Measurements from ENCODE around the gene PDCD7. TPM values are rescaled to one million over a fixed set of nuclear protein-coding genes. Genes with fewer than 3 reads are reported as not detected.
"Not testable (repeated sequence)": the region's sequence is repeated elsewhere in the genome, so short reads cannot be mapped to it uniquely, and the experiment has no call there.

The PDCD7 gene
- total RNA-seq, 2 experiments from 2014 or later = 16.6 to 24.8 TPM

DNA sequence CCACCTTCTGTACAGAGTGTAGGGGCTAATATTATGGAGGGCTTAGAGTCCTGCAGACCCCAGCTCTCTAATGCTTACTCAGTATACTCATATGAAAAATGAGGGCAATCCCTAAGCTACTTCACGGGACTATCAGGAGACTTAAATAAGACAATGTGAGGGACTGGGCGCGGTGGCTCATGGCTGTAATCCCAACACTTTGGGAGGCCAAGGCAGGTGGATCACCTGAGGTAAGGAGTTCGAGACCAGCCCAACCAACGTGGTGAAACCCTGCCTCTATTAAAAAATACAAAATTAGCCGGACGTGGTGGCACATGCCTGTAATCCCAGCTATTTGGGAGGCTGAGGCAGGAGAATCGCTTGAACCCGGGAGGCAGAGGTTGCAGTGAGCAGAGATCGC lies 33.8 kb downstream of the PDCD7 start:
- not testable (repeated sequence) for DNase-seq

DNA sequence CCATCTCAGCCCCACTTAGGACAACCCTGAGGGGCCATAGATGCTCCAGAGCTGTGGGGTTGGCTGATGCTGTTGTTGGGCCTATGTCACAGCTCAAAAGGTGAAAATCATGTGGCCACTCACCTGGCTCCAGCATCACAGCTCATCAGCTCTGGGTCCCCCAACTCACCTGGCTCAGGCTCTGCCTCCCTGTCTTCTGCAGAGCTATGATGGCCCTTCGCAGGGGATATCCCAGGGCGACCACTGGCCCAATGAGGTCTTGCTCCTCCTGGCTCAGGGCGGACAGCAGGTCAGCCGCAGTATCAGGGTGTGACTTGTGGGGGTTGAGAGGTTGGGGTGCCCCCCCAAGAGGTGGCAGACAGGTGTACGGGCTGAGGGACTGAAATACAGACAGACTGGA lies 34.3 kb downstream of the PDCD7 start:
- ChIA-PET CTCF (interaction anchor here (0.9 kb wide), 1 partner anchor 103 kb away, joined by 3 read pairs; no protein-coding TSS in a partner anchor), POLR2A (no interaction called here)
- Mint-ChIP-seq H3K36me3 (ENCODE audit: low read depth) (peaks cover 24% of the 10 kb centered on the region), H3K9me3 (ENCODE audit: low read depth) (no peaks in the 10 kb centered on the region), H3K4me3 (no peak overlapping the region), H3K27me3 (no peaks in the 10 kb centered on the region), H3K27ac (no peak overlapping the region), H3K4me1 (no peaks in the 10 kb centered on the region)
- DNase-seq (no peak), ATAC-seq (no peak)
- intact Hi-C loops (cut with DNase I, micrococcal nuclease) = no loop called here

More for the DNA sequence above, 33.8 kb downstream of the PDCD7 start:
- H3K4me1 Mint-ChIP-seq; H3K27ac Mint-ChIP-seq; H3K9me3 Mint-ChIP-seq (ENCODE audit: low read depth); H3K4me3 Mint-ChIP-seq; ATAC-seq; H3K27me3 Mint-ChIP-seq: not testable (repeated sequence)
- H3K36me3 Mint-ChIP-seq (ENCODE audit: low read depth) = peaks cover 24% of the 10 kb centered on the region
- intact Hi-C loops (cut with DNase I, micrococcal nuclease) = loop anchor here (5.0 kb wide), 2 partner anchors 48 to 368 kb away; no protein-coding TSS in a partner anchor
- ChIA-PET CTCF (interaction anchor here (0.6 to 1.6 kb wide), 3 partner anchors 29 to 426 kb away, joined by 3 to 4 read pairs (median 3); no protein-coding TSS in a partner anchor), POLR2A (interaction anchor here (0.5 kb wide), 1 partner anchor 205 kb away, joined by 4 read pairs; the partner anchor contains the start of gene RNU5B-1)

DNA sequence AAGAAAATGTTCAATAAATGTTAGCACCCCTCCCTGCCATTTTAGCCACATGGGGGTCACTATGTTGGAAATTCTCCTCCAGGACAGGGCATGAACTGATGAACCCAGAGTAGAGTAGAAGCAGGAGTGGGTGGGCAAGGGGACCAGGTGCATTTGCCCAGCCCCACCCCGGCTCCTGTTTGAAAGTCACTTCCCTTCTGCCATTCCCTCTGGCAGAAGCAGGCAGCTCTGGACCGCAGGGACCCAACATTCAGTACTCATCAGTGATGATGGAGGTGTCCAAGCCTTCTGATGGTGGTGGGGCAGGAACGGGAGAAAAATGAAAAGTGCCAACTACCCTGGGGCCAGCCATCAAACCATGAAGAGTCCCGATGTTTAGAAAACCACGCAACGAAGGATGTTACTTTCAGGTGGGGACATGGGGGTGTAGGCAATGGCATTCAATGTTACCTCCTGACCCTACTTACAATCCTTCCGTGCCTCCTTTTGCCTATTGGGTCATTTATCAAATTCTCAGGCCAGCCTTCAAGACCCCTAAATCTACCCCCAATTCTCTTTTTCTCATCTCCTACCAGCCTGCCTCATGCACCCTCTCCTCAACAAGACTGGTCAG lies 35.9 kb downstream of the PDCD7 start:
- CTCF ChIA-PET = no interaction called here
- H3K9me3 Mint-ChIP-seq (ENCODE audit: low read depth) = no peaks in the 10 kb centered on the region

DNA sequence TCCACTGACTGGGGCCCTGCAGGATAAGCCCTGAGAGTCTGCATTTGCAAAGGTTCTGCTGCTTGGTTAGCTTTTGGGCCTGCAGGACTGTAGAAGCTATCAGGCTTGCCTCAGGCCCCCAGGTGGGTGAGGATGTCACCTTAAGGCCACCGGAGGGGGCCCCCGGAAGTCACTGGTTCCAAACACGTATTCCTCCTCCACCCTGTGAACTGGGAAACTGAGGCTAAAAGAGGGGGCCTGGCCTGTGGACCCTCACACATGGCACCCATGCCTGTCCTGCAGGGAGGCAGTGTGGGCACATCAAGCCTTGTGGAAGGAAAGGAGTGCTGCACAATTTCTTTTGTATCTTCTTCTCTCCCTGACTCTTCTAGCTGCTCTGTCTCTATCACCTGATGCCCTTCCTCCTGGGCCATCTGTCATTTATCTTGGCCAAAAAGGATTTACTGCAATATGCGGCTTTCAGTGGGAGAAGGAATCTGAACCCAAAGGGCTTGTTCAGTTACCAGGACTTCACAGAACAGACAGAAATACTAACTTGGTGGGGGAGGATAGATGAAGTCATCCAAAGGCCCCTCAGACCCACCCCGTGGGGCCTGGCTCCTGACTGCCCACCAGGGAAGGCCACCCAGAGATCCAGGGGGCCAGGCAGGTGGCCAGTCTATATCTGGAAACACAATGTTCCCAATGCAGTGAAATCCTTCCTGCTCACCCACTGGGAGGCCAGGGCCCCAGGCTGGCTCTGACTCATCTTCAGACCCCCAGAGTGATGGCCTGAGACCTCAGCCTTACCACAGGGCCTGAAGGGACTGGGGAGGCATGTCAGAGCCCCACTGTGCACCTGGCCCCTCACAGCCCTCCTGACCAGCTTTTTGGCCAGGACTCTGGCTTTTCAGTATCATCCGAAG lies 36.9 kb downstream of the PDCD7 start:
- ATAC-seq (no peak), DNase-seq (no peak)
- no peaks in the 10 kb centered on the region for H3K4me1 Mint-ChIP-seq
- H3K4me3 Mint-ChIP-seq = no peak overlapping the region
- POLR2A ChIA-PET = no interaction called here
- CTCF ChIA-PET = interaction anchor here (1.1 kb wide), 1 partner anchor 14 kb away, joined by 4 read pairs; no protein-coding TSS in a partner anchor
- no peaks in the 10 kb centered on the region for H3K9me3 Mint-ChIP-seq (ENCODE audit: low read depth)
- intact Hi-C loops (cut with DNase I, micrococcal nuclease) = no loop called here
- H3K27me3 Mint-ChIP-seq = no peaks in the 10 kb centered on the region
- no peak overlapping the region for H3K27ac Mint-ChIP-seq
- H3K36me3 Mint-ChIP-seq (ENCODE audit: low read depth) = peaks cover 21% of the 10 kb centered on the region

More for the DNA sequence above, 35.9 kb downstream of the PDCD7 start:
- Mint-ChIP-seq H3K4me1 (no peaks in the 10 kb centered on the region), H3K36me3 (ENCODE audit: low read depth) (peaks cover 22% of the 10 kb centered on the region), H3K4me3 (no peak overlapping the region), H3K27me3 (no peaks in the 10 kb centered on the region), H3K27ac (no peak overlapping the region)
- POLR2A ChIA-PET = no interaction called here
- intact Hi-C loops (cut with DNase I, micrococcal nuclease) = no loop called here
- ATAC-seq (no peak), DNase-seq (no peak)

DNA sequence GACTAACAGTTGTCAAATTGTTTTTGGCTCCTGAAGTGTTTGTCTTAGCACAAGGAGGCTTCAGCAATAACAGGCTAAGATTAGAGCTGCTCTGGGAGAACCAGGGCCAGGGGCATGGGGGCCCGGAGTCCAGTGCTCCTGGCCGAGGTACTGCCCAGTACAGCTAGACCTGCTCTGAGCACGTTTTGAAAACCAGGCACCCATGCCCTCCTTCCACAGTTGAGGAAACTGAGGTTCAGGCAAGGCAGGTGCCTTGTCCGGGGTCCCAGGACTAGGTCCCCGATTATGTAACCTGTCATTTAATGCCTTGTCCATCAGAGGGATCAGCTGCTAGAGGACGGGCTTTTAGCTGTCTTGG lies 37.9 kb downstream of the PDCD7 start:
- ChIA-PET POLR2A (interaction anchor here (0.6 to 1.0 kb wide), 2 partner anchors 41 to 333 kb away, joined by 3 to 6 read pairs; no protein-coding TSS in a partner anchor), CTCF (interaction anchor here (0.9 to 1.1 kb wide), 2 partner anchors 13 to 75 kb away, joined by 3 to 4 read pairs; no protein-coding TSS in a partner anchor)
- Mint-ChIP-seq H3K4me3 (no peak overlapping the region), H3K9me3 (ENCODE audit: low read depth) (no peaks in the 10 kb centered on the region), H3K27me3 (no peaks in the 10 kb centered on the region), H3K27ac (no peak overlapping the region), H3K4me1 (no peaks in the 10 kb centered on the region), H3K36me3 (ENCODE audit: low read depth) (peaks cover 16% of the 10 kb centered on the region)
- ATAC-seq (no peak), DNase-seq (no peak)
- intact Hi-C loops (cut with DNase I, micrococcal nuclease) = no loop called here

DNA sequence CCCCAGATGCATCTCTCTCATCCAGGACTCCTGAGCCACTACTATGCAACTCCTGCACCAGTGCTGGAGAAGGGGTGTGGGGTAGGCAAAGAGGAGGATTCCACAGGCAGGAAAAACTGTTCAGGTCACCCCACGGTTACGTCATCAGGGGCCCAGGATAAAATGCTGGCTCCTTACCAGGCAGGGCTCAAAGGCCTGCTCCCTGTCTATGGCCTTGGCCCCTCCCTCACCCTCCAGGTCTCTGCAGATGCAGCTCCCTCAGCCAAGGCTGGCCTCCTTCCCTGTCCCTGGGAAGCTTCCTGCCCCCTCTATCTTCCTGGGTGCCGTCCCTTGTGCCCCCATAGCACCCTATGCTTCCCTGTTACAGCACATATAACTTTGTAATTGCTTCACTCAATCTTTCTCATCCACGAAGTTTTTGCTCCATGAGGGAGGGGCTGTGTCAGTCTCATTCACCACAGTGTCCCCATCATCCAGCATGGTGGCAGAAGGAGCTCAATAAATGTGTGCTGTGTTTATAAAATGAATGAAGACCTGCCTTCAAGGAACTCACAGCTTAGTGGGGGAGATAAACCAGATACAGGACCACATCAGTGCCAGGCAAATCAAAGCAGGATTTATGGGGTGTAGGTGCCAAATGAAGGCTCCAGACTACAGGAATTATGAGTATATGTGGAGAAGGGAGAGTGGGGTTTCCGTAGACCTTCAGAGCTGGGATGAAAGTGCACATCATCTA lies 38.4 kb downstream of the PDCD7 start:
- Mint-ChIP-seq H3K4me3 (no peak overlapping the region), H3K27me3 (no peaks in the 10 kb centered on the region), H3K4me1 (no peaks in the 10 kb centered on the region), H3K9me3 (ENCODE audit: low read depth) (no peaks in the 10 kb centered on the region), H3K27ac (no peak overlapping the region), H3K36me3 (ENCODE audit: low read depth) (peaks cover 13% of the 10 kb centered on the region)
- DNase-seq = no peak
- intact Hi-C loops (cut with DNase I, micrococcal nuclease) = no loop called here
- POLR2A ChIA-PET = interaction anchor here (0.6 to 1.0 kb wide), 2 partner anchors 40 to 333 kb away, joined by 3 to 6 read pairs; no protein-coding TSS in a partner anchor
- CTCF ChIA-PET = interaction anchor here (0.9 to 1.1 kb wide), 2 partner anchors 12 to 75 kb away, joined by 3 to 4 read pairs; no protein-coding TSS in a partner anchor
- no peak for ATAC-seq

DNA sequence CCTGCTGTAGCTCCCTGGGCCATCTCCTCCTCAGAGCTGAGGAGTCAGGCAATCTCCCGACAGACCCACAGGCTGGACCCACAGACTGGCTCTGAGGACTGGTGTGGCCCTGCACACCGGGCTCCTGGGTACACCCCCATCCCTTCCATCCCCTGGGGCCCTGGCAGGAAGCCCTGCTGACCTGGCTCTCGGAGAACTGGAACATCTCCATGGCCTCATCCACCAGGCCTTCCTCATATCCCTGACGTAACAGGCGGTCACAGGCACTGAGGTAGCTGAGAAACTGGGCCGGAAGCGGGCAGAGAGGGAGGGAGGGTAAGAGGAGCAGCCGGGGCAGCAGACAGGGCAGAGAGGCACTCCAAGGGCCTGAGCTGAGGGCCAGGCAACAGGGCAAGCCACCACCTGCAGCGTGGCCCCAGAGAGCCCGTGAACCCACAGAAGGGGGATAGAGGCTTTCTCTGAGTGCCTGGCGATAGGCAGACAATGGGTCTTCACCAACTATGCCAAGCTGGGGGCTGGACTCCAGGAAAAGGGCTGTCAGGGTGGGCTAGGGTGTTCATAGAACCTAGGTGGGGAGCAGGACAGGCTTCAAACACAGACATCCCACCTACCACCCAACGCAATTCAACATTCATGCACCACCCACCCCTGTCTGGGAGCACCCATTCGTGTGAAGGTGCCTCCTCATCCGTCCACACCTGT lies 39.2 kb downstream of the PDCD7 start:
- Mint-ChIP-seq H3K4me1 (no peaks in the 10 kb centered on the region), H3K27ac (no peak overlapping the region)
- CTCF ChIA-PET = interaction anchor here (0.8 kb wide), 1 partner anchor 291 kb away, joined by 3 read pairs; no protein-coding TSS in a partner anchor

DNA sequence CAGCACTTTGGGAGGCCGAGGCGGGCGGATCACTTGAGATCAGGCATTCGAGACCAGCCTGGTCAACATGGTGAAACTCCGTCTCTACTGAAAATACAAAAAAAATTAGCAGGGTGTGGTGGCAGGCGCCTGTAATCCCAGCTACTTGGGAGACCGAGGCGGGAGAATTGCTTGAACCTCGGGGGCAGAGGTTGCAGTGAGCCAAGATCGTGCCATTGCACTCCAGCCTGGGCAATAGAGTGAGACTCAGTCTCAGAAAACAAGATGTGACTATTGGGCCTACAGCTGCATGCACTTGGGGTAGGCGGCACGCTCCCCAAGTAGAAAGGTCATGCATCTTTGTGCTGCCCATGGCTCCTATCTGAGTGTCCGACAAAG lies 39.8 kb downstream of the PDCD7 start:
- POLR2A ChIA-PET; H3K36me3 Mint-ChIP-seq (ENCODE audit: low read depth); H3K9me3 Mint-ChIP-seq (ENCODE audit: low read depth); intact Hi-C loops (cut with DNase I, micrococcal nuclease); DNase-seq; H3K4me3 Mint-ChIP-seq; H3K4me1 Mint-ChIP-seq; H3K27ac Mint-ChIP-seq; H3K27me3 Mint-ChIP-seq; ATAC-seq: not testable (repeated sequence)
- CTCF ChIA-PET = interaction anchor here (0.8 kb wide), 1 partner anchor 291 kb away, joined by 3 read pairs; no protein-coding TSS in a partner anchor

More for the DNA sequence above, 39.2 kb downstream of the PDCD7 start:
- H3K4me3 Mint-ChIP-seq = no peak overlapping the region
- intact Hi-C loops (cut with DNase I, micrococcal nuclease) = no loop called here
- DNase-seq = no peak
- no peaks in the 10 kb centered on the region for H3K27me3 Mint-ChIP-seq
- H3K36me3 Mint-ChIP-seq (ENCODE audit: low read depth) = peaks cover 13% of the 10 kb centered on the region
- no peaks in the 10 kb centered on the region for H3K9me3 Mint-ChIP-seq (ENCODE audit: low read depth)
- ATAC-seq = no peak
- POLR2A ChIA-PET = no interaction called here

DNA sequence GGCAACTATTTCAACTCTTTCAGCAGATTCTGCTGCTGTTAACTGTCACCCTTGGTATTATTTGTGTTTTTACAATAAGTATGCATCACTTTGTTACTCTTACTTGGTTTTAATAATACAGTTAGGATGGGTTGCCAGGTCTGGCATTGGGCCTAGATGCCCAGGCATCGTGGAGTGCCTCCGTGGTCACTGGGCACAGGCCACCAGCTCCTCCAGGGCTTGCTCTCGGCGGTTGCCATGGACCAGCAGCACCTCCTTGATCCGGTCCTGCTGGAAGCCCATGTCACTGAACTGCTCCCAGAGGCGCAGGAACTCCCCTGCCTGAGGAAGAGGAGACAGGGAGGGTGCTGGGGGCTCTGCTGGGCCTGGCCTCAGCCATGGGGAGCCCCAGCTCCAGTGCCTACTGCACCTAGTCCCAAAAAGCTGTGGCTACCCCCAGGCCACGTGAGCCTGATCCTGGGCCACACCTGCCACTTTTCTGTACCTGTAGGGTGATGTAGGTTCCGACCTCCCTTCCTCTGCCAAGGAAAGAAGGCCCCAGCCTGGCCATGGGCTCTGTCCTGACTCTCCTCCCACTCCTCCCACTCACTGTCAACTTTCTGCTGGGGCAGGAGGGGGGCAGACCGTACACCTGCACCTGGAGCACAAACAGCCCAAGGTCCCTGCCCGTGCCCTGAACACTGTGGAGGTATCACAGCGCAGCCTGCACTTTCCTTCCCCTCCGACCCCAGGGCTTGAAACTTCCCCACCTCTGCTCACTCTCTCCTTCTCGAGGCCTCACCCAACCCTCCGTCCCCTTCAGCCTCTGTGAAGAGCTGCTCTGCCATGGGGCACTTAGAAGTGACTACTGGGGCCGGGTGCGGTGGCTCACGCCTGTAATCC lies 40.5 kb downstream of the PDCD7 start:
- ChIA-PET POLR2A (no interaction called here), CTCF (interaction anchor here (0.6 to 1.6 kb wide), 2 partner anchors 8 to 72 kb away, joined by 3 to 6 read pairs; no protein-coding TSS in a partner anchor)
- no peaks in the 10 kb centered on the region for H3K4me1 Mint-ChIP-seq
- no peak overlapping the region for H3K4me3 Mint-ChIP-seq
- H3K9me3 Mint-ChIP-seq (ENCODE audit: low read depth) = no peaks in the 10 kb centered on the region
- DNase-seq (no peak), ATAC-seq (no peak)
- no peak overlapping the region for H3K27ac Mint-ChIP-seq
- H3K36me3 Mint-ChIP-seq (ENCODE audit: low read depth) = peaks cover 5% of the 10 kb centered on the region
- intact Hi-C loops (cut with DNase I, micrococcal nuclease) = no loop called here
- no peaks in the 10 kb centered on the region for H3K27me3 Mint-ChIP-seq

All from activated CD4-positive, alpha-beta T cell treated with anti-CD3 and anti-CD28 coated beads for 36 hours (primary cell).